CD4-positive, alpha-beta T cell (primary cell): ENCODE results near the gene PRKCH. TPM values are rescaled to one million over a fixed set of nuclear protein-coding genes. Genes with fewer than 3 reads are reported as not detected.

Experiments used
- ATAC-seq: fragments of 200-7000 bp; cut with Tn5 transposase; one replicate; pipeline ENCODE4 v1.10.0; 2022; ENCODE audit warnings: mild to moderate bottlenecking; ENCODE audit not compliant: poor library complexity
- CTCF ChIA-PET: fragments of 350-600 bp; sonication (Branson Sonifier 250); formaldehyde crosslinking; loops from one replicate; lab custom pipeline; 2021; ENCODE audit warnings: antibody characterized with exemption, inconsistent platforms; lab: Charles Lee
- POLR2A ChIA-PET: fragments of 350-600 bp; sonication (Branson Sonifier 250); formaldehyde crosslinking; loops from one replicate; lab custom pipeline; 2021; ENCODE audit warnings: antibody characterized with exemption, inconsistent platforms; lab: Charles Lee
- DNase-seq, 14 experiments: peaks; one replicate each; pipeline ENCODE4 v3.0.0-alpha.2; 2013 to 2020; ENCODE audit warnings: mixed read lengths in 2 of 14
- H3K27ac ChIP-seq, 2 donors: one replicate each; pipeline versions ENCODE4 v1.5.1 to v1.7.0; 2013; ENCODE audit warnings: low read length in 2 of 2, low read depth in 1 of 2, mild to moderate bottlenecking in 1 of 2
- H3K27me3 ChIP-seq, 2 experiments: 1 replicate in 1 of 2; 2 replicates in 1 of 2; pipeline versions ENCODE4 v1.6.1 to v1.7.0; 2013; ENCODE audit warnings: low read length in 2 of 2, control low read depth in 1 of 2, mild to moderate bottlenecking in 1 of 2, moderate library complexity in 1 of 2; ENCODE audit not compliant: insufficient read depth in 2 of 2, control insufficient read depth in 1 of 2
- H3K36me3 ChIP-seq: one replicate; pipeline ENCODE4 v1.6.1; 2013; ENCODE audit warnings: low read length, control low read depth; ENCODE audit not compliant: insufficient read depth
- H3K4me1 ChIP-seq: one replicate; pipeline ENCODE4 v1.6.1; 2013; ENCODE audit warnings: low read length, control low read depth; ENCODE audit not compliant: insufficient read depth
- H3K4me3 ChIP-seq: one replicate; pipeline ENCODE4 v1.5.1; 2013; ENCODE audit warnings: mild to moderate bottlenecking, low read length, moderate library complexity
- H3K9me3 ChIP-seq, 2 experiments: 1 replicate in 1 of 2; 2 replicates in 1 of 2; pipeline versions ENCODE4 v1.6.1 to v1.7.0; 2013; ENCODE audit warnings: low read length in 2 of 2, mild to moderate bottlenecking in 2 of 2, control low read depth in 1 of 2, moderate library complexity in 1 of 2; ENCODE audit not compliant: control insufficient read depth in 1 of 2, insufficient read depth in 1 of 2
- H3K27ac Mint-ChIP-seq: one replicate; pipeline ENCODE4 v1.8.0; 2020; ENCODE audit warnings: mixed read lengths
- H3K27me3 Mint-ChIP-seq: one replicate; pipeline ENCODE4 v1.8.0; 2021; ENCODE audit warnings: mixed read lengths
- H3K36me3 Mint-ChIP-seq: one replicate; pipeline ENCODE4 v1.8.0; 2021; ENCODE audit warnings: low read depth, mixed read lengths
- H3K4me1 Mint-ChIP-seq: one replicate; pipeline ENCODE4 v1.8.0; 2021; ENCODE audit warnings: low read depth, mixed read lengths
- H3K4me3 Mint-ChIP-seq: one replicate; pipeline ENCODE4 v1.8.0; 2020; ENCODE audit warnings: mild to moderate bottlenecking, mixed read lengths
- H3K9me3 Mint-ChIP-seq: one replicate; pipeline ENCODE4 v1.8.0; 2020; ENCODE audit warnings: mixed read lengths
- CTCF ChIP-seq: fragments of 200-600 bp; IDR thresholded peaks from one replicate; pipeline ENCODE4 v1.8.0; 2022; ENCODE audit warnings: antibody characterized with exemption, mild to moderate bottlenecking
- intact Hi-C, 2 experiments: fragments of 100-400 bp; cut with DNase I in 1 of 2; cut with micrococcal nuclease in 1 of 2; formaldehyde crosslinking; loops; one replicate each; pipeline versions ENCODE4 v1.15.1 to v1.9.0; 2023 to 2025; cut with DNase I, micrococcal nuclease
- total RNA-seq, 174 experiments: library from RNA in 2 of 174; stranded (reverse) in 2 of 174; gene quantifications; one replicate each; pipeline ENCODE4 v1.2.3 and lab custom pipeline; 2021 to 2026

The PRKCH gene
- total RNA-seq, 2 experiments from 2014 or later: 378 to 385 TPM

DNA sequence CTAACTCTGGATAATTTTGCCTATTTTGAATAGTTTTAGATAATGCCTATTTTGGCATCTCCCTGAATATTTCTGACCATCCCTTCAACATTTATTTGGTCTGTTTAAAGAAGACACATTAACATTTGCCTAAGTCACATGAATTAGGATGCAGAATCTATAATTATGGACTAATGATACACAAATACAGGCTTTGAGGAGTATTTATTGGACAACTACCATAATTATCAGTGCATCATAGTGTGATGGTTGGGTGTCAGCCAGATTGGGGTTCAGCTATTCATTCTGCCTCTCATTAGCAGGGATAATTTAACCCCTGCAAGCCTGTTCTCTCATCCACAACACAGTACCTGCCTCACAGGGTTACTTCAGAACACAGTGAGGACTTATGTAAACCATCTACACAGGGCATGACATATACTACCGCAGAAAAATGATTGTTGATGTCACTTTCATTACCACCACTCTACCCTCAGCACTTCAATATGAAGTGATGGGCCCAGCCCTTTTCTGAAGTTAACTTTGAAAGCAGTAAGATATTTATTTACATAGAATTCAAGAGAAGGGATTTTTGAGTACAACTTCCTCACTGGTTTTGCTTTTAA, 14.4 kb downstream of the PRKCH start:
- no peak for TF ChIP-seq CTCF
- peak overlapping the region; percentile 85 to 98 for H3K27ac ChIP-seq
- Mint-ChIP-seq H3K4me1 (peaks cover 82% of the 10 kb centered on the region), H3K27me3 (no peaks in the 10 kb centered on the region), H3K4me3 (peak overlapping the region; percentile 87), H3K27ac (peak overlapping the region; percentile 99), H3K36me3 (peaks cover 47% of the 10 kb centered on the region), H3K9me3 (no peaks in the 10 kb centered on the region)
- no peaks in the 10 kb centered on the region for H3K9me3 ChIP-seq
- ATAC-seq (peak; percentile 62), DNase-seq (peak in 5 of 14 experiments; percentile 42 to 83 (median 78))
- intact Hi-C loops: loop anchor here (1.0 to 5.0 kb wide), 4 partner anchors 9 to 362 kb away; partner anchors contain the start of gene HIF1A (in 1 of the 2)
- H3K4me3 ChIP-seq: peak overlapping the region; percentile 6
- H3K27me3 ChIP-seq: no peaks in the 10 kb centered on the region
- peaks cover 78% of the 10 kb centered on the region for H3K4me1 ChIP-seq
- CTCF ChIA-PET: interaction anchor here (1.2 to 6.3 kb wide), 3 partner anchors 8 to 14 kb away, joined by 5 to 29 read pairs (median 6); partner anchors contain the start of gene PRKCH
- H3K36me3 ChIP-seq: no peaks in the 10 kb centered on the region
- POLR2A ChIA-PET: interaction anchor here (0.5 to 10.4 kb wide), 10 partner anchors 9 to 169 kb away, joined by 3 to 185 read pairs (median 10); partner anchors contain the start of gene PRKCH

- CTCF ChIA-PET: interaction anchor here (0.6 to 3.4 kb wide), 5 partner anchors 10 to 51 kb away, joined by 3 to 23 read pairs (median 4); partner anchors contain the start of gene PRKCH
- Mint-ChIP-seq H3K9me3 (no peaks in the 10 kb centered on the region), H3K4me1 (peaks cover 86% of the 10 kb centered on the region), H3K4me3 (peak overlapping the region; percentile 68), H3K27me3 (no peaks in the 10 kb centered on the region), H3K27ac (peak overlapping the region; percentile 99), H3K36me3 (peaks cover 48% of the 10 kb centered on the region)
- Histone ChIP-seq H3K4me1 (peaks cover 86% of the 10 kb centered on the region), H3K27me3 (no peaks in the 10 kb centered on the region), H3K9me3 (no peaks in the 10 kb centered on the region), H3K4me3 (peak overlapping the region; percentile 19), H3K36me3 (no peaks in the 10 kb centered on the region), H3K27ac (peak overlapping the region; percentile 85 to 98)
- DNase-seq: peak; percentile 67 to 93 (median 76)
- intact Hi-C loops: loop anchor here (1.0 to 5.0 kb wide), 4 partner anchors 15 to 359 kb away; partner anchors contain the start of gene HIF1A (in 1 of the 2)
- ATAC-seq: peak; percentile 56
- POLR2A ChIA-PET: interaction anchor here (0.5 to 10.4 kb wide), 31 partner anchors 9 to 424 kb away, joined by 3 to 185 read pairs (median 4); partner anchors contain the start of genes PRKCH, SNAPC1 and TMEM30B
- TF ChIP-seq CTCF: no peak
These were observed 16.5 kb downstream of the PRKCH start for GRCh38 chr14:61337893-61338292.

DNA sequence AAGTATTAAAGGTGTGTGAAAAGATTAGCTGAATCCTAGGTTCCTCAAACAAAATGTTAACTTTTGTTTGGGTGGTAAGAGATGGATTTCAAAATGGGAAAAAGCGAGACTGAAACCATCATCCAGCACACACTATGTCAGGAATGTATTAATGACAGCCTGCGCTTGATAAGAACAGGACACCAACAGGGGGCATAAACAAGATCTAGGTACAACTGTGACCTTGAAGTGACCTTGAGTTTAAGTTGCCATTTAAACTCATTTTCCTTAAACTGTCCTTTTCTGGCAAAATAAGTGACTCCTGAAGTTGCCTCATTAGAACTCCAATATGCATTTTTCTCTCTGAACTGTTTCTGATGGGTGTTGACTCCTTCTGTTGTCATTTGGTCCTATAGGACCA, 17.1 kb downstream of the PRKCH start:
- Mint-ChIP-seq H3K4me3 (peak overlapping the region; percentile 69), H3K36me3 (peaks cover 48% of the 10 kb centered on the region), H3K9me3 (no peaks in the 10 kb centered on the region), H3K27me3 (no peaks in the 10 kb centered on the region), H3K27ac (peak overlapping the region; percentile 99), H3K4me1 (peaks cover 83% of the 10 kb centered on the region)
- Histone ChIP-seq H3K4me3 (peak overlapping the region; percentile 19), H3K27ac (peak overlapping the region; percentile 85 to 98), H3K4me1 (peaks cover 87% of the 10 kb centered on the region), H3K27me3 (no peaks in the 10 kb centered on the region), H3K9me3 (no peaks in the 10 kb centered on the region), H3K36me3 (no peaks in the 10 kb centered on the region)
- DNase-seq: peak in 2 of 14 experiments; percentile 41 to 44
- no peak for ATAC-seq
- ChIA-PET POLR2A (interaction anchor here (1.0 to 10.4 kb wide), 19 partner anchors 8 to 424 kb away, joined by 3 to 185 read pairs (median 5); partner anchors contain the start of genes PRKCH, SNAPC1 and TMEM30B), CTCF (interaction anchor here (1.8 to 3.4 kb wide), 2 partner anchors 16 to 50 kb away, joined by 5 to 23 read pairs; partner anchors contain the start of gene PRKCH)
- intact Hi-C loops: loop anchor here in 1 of 2 experiments (5.0 kb wide), 1 partner anchor 359 kb away; the partner anchor contains the start of gene HIF1A
- TF ChIP-seq CTCF: no peak
